IPS DF 4.7 (cell line): ENCODE data around the gene RAB40AL.
"Not testable (repeated sequence)": the region's sequence is repeated elsewhere in the genome, so short reads cannot be mapped to it uniquely, and the experiment has no call there.

Source experiments
- DNase-seq: peaks from one replicate; pipeline ENCODE4 v3.0.0-alpha.2; 2013; ENCODE audit warnings: low spot score; ENCODE audit errors: extremely low read depth

RAB40AL gene, protein sequence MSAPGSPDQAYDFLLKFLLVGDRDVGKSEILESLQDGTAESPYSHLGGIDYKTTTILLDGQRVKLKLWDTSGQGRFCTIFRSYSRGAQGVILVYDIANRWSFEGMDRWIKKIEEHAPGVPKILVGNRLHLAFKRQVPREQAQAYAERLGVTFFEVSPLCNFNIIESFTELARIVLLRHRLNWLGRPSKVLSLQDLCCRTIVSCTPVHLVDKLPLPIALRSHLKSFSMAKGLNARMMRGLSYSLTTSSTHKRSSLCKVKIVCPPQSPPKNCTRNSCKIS

DNA sequence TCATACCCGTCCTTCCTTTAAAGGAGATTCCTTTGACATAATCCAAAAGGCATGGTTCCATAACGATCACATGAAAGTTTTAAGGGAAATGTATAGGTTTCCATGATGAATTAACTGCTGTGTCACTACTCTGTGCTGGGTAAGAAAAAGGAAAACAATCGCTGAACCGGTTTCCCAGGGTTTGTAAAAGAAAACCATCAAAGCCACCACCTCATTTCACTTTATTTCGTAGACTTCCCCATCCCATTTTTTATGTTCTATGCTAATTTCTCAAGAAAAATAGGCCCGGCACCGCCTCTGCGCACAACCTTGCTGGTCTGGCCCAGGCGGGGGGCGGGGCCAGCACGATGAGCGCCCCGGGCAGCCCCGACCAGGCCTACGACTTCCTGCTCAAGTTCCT lies at the start of gene RAB40AL:
Gene RAB40AL (plus strand): TSS at position 301 of the 400 bp plus-strand sequence. CDS start 47 bp downstream, at position 348.
- not testable (repeated sequence) for DNase-seq

DNA sequence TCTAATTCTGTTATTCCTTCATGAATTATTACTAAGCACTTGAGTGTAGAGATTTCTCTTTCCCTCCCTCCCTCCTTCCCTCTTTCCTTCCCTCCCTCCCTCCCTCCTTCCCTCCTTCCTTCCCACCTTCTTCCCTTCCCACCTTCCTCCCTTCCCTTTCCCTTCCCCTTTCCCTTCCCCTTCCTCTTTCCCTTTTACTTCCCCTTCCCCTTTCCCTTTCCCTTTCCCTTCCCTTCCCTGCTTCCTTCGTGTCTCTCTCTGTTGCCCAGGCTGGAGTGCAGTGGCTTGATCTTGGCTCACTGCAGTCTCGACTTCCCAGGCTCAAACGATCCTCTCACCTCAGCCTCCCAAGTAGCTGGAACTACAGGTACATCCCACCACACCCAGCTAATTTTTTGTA lies 49.4 kb upstream of the RAB40AL start:
- DNase-seq = no peak

DNA sequence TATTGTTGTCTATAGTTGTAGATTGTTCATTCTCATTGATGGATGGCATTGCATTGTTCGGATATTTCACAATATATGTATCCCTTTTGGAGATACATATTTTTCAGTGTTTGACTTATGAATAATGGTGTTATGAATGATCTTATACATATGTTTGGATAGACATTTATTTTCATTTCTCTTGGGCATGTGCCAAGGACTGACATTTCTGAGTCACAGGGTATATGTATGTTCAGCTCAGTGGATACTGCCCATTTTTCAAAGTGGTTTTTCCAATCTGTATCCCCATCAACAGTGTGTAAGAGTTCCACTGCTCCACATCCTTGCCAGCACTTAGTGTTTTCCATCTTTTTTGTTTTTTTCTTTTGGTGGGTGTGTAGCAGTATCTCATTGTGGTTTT lies 45.0 kb upstream of the RAB40AL start:
- DNase-seq = no peak

DNA sequence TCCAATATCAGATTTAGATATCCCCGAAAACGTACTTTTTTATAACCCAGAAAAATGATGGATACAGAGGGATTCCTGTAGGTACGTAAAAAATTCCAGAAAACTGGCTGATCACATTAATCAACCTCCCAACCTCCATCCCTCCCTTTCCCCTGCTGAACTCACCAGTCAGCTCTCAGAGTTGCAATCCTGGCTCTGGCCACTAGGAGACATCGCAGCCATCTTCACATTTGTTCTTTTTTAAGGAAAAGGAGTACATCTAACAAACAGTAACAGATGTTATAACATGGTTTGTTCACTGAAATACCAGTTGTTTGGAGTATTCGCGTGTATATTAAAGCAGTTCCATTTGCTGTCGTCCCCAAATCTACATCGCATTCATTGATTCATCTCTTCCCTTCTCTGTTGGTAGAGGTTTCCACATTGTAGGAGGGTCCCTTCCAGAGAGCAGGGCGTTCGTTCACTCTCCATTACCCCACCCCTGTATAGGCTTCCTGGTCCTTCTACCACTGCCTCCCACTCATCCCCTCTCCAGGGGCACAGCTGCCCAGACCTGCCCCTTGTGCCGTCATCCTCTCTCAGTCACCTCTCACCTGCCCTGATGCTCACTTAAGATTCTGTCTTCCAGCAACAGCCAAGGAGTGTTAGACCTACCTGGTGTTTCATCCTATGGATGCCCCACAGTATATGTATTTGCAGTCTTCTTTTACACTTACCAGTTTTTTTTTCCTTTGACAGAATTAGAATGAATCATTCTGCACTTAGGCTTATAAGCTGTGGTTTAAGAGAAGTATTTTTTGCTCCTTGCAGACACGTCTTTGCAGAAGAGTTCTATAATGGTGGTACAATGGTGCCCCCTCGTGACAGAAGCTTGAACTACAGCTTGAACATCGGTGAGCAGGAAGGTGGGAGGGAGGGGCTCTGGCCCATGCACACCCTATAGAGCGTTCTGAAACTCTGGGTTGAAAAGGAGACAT lies 36.8 kb upstream of the RAB40AL start:
- DNase-seq = no peak

DNA sequence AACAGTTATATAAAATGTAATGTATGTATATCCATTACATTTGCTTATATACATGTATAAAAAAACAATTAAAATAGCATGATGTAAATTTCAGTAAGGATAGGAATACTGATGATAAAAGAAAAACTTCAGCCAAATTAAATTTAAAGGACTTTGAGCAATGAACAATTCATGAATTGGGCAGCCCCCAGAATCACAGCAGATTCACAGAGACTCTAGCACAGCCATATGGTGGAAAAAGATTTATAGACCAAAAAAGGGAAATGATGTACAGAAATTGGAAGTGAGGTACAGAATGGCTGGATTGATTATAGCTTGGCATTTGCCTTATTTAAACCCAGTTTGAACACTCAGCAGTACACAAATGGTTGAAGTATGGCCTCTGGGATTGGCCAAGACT lies 34.7 kb upstream of the RAB40AL start:
- no peak for DNase-seq

DNA sequence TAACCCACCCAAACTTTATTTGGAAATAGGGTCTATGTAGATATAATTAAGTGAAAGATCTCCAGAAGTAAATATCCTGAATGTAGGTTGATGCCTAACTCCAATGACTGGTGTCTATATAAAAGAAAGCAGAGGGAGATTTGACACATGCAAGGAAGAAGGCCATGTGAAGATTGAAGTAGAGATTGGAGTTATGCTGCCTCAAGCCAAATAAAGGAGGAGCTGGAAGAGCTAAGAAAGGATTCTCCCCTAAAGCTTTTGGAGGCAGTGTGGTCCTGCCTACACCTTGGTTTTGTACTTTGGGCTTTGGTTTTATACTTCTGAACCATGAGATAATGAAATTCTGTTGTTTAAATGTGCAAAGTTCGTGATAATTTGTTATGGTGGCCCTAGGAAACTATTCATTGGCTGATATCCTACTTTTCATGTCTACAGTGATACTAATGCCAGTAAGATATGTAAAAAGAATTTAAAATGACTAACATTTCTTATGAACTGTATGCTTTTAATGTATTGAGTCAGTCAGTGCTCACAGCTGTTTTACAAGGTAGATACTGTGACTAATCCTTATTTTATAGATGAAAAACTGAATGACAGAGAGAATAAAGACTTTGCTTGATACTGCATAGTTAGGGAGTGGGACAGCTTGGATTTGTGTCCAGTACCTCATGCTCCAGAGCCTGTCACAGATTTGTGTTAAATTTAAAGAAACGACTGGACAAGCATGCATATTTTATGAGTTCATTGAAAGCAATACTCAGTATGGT lies 5.9 kb upstream of the RAB40AL start:
- no peak for DNase-seq

DNA sequence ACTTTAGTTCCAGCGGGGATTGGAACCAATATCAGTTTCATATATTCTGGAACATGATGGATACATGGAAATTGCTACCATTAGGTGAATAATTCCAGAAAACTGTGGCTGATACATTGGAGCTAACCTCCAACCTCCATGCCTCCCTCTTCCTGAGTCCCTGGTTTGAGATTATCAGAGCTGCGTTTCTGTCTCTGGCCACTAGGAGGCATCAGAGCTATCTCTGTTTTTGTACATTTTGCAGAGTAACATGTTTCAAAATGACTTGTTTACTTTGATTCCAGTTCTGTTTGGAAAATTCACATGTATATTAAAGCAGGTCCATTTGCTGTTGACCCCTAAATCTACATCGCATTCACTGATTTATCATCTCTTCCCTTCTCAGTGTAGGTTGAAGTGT lies 2.4 kb upstream of the RAB40AL start:
- DNase-seq = no peak

DNA sequence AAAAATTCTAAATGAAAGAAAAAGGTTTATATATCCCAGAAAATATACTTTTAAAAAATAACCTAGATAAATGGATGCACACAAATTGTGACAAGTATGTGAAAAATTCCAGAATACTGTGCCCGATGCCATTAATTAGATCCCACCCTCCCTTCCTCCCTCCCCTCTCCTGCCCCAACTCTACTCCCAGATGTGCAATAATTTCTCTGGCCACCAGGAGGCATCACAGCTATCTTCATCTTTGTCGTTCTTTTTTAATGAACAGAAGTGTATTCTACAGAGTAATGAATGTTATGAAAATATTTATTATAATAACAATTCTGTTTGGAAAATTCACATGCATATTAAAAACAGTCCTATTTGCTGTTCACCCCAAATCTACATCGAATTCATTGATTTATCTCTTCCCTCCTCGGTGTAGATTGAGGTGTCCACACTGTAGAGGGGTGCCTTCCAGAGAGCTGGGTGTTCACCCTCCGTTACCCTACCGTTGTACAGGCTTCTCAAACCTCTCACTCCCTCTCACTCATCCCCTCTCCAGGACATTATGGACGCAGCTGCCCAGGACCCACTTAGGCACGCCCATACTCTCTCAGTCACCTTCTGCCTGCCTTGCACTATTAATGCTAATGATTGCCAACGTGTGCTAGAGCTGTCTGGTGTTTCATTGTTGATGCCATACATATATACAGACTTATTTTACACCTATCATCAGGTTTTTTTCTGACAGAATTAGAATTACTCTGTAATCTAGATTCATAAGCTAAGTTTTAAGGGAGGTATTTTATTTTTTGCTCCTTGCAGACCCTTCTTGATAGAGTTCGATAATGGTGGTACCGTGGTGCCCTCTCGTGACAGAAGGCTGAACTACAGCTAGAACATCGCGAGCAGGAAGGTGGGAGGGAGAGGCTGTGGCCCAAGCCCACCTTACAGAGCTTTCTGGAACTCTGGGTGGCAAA lies 14.1 kb downstream of the RAB40AL start:
- peak; percentile 14 for DNase-seq

DNA sequence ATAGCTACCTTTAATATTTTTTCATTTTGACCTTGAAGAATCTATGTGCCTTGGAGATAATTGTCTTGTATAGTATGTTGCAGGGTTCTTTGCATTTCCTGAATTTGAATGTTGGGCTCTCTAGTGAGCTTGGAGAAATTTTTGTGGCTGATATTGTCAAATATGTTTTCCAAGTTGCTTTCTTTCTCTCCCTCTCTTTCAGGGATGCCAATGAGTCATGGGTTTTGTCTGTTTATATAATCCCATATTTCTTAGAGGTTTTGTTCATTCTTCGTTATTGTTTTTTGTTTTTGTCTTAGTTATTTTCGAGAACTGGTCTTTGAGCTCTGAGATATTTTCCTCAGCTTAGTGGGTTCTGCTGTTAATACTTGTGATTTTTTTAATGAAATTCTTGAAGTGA lies 20.7 kb downstream of the RAB40AL start:
- no peak for DNase-seq

DNA sequence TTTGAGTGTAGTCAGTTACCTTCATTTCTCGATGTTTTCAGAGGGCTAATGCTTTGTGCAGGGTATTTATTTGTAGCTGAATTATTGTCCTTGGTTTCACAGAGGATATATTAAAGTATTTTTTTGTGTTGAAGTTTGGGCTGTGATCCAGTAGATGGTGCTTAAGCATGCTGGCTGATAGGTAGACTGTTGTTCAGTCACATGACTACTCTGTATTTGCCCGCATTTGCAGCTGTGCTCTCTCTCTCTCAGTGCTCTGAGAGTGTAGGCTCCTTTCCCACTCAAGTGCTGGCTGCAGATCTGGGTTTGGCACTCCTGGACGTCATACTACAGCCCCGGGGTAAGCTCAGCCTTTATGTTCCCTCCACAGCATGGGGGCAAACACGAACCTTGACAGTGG lies 21.7 kb downstream of the RAB40AL start:
- no peak for DNase-seq

DNA sequence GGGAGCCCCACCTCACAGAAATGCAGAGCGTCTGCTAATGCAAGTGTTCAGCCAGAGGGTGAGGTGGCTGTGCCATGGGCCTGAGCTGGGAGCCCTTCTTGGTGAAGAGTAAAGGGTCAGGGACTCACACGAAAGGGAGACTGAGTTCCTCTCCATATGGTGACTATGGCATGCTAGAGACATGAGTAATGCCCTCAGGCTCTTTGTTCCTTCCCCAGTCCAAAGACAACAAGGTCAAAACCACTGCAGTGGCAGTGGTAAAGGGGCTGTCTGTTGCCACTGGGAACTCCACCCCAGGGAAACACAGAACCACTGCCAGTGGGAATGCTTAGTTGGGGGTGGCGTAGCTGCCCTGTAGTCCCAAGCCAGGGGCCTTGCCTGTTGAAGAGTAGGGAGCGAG lies 22.4 kb downstream of the RAB40AL start:
- DNase-seq = no peak

DNA sequence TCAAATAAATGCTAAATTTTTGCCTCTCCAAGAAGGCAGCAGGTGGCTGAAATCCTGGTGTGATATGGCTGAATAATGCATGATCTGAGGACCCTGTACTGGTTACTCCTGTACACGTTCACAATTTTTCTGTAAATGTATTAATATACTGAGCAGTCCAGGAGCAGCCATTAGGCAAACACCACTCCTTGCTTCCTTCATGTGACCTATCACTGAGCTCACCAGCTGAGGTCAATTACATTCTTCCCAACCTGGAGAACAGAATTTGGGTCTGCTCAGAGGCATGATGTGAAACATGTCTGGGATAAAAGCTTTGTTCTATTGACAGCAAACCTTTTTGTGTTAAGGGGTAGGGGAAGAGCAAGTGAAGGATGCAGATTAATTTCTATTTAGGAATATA lies 26.9 kb downstream of the RAB40AL start:
- no peak for DNase-seq

DNA sequence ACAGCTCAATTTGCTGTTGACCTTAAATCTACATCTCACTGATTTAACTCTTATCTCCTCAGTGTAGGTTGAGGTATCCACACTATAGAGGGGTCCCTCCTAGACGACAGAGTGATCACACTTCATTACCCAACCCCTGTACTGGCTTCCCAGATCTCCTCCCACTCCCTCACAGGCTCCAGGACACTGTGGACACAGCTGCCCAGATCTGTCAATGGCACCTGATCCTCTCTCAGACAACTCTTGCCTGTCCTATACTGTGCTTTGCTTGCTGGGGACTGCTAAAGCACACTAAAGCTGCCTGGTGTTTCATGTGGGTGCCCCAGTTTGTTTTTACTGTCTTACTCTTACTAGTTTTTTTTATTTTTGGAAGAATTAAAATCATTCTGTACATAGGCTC lies 27.9 kb downstream of the RAB40AL start:
- no peak for DNase-seq

DNA sequence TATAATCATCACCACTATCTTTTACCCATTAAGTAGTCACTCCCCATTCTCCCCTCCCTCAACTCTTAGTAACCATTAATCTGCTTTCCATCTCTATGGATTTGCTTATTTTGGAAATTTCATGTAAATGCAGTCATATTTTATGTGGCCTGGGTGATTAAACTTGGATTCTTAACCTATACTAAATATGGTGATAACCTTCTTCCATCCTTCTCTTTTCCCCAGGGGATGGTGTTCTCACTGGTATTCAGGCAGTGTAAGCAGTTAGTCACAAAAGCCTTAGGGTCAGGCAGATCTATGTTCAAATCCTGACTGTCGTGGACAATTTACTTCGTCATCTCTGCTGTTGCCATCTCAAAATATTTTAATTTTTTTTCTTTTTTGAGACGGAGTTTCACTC lies 29.6 kb downstream of the RAB40AL start:
- no peak for DNase-seq

DNA sequence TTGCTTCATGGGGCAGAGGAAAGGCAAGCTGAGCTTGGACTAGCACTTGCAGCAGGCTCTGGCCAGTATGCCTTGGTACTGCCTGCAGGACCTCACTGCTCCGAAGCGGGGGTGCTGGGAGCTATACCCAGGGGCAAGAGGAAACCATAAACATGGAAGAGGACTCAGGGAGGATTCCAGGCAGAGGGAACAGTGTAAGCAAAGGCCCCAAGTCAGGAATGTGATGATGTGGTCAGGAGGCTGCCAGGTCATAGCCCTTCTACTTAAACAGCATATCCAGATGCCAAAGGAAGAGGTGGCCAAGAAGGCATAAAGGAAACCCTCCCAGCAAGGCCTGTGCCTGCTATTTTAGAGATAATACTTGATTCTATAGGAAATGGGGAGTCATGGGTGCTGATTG lies 31.1 kb downstream of the RAB40AL start:
- no peak for DNase-seq

DNA sequence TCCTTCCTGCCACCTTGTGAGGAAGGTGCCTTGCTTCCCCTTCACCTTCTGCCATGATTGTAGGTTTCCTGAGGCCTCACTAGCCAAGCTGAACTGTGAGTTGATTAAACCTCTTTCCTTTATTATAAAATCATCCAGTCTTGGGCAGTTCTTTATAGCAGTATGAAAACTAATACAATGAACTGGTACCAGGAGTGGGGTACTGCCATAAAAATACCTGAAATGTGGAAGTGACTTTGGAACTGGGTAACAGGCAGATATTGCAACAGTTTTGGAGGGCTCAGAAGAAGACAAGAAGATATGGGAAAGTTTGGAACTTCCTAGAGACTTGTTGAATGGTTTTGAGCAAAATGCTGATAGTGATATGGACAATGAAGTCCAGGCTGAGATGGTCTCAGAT lies 34.5 kb downstream of the RAB40AL start:
- not testable (repeated sequence) for DNase-seq

DNA sequence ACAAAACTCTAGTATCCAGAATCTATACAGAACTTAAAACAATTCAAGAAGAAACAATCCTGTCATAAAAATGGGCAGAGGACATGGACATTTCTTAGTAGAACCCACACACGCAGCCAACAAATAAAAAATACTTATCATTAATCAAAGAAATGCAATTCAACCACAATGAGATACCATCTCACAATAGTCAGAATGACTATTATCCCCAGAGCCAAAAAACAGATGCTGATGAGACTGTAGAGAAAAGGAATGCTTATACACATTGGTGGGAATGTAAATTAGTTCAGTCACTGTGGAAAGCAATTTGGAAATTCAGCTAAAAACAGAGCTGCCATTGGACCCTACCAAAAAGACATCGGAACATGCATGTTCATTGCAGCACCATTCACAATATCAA lies 37.9 kb downstream of the RAB40AL start:
- DNase-seq = no peak

DNA sequence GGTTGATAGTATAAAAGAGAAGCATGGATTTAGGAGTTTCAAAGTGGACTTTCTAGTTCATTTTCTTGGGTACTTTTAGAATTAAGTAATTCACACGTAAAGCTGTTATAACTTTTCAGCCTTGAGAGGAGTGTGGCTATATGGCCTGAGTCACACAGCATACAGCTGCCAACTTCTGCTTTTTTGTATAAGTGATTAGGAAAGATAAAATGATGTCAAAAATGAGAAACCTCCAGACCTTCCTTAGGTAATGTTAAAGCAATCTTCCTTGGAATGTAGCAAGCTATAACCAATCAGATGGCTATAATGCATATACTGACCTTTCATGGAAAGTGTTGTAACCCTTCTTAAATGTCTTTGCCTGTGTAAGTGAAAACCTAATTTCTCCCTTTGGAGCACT lies 39.2 kb downstream of the RAB40AL start:
- no peak for DNase-seq

DNA sequence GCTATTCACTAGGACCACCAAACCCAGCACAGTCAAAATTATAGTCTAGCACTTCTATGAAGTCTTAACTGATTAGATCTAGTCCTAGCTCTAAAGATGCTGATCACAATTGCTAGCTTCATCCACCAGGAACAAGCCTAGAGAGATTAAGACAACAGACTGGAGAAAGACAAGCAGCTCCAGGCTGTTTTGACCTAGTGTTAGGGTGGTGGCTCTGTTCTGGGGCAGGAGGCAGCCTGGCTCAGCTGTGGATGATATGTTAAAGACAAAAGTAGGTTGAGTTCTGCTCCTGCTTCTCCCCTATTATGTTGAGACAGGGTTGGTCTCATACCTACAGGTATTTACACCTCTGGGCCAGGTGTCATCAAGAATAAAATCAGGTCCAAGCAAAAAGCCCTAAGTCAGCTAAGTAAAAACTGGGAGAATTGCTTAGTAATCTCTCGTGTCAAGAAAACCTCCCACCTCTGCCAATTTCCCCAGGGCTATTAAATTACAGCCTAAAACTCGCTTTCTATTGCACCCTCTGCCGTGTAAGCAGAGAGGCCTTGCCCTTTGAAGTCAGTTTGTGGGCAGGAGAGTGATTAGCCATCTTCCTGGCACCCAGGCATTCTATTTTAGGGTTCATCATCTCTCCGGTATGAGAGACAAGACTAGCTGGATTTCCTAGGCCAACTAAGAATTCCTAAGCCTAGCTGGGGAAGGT lies 39.9 kb downstream of the RAB40AL start:
- no peak for DNase-seq

DNA sequence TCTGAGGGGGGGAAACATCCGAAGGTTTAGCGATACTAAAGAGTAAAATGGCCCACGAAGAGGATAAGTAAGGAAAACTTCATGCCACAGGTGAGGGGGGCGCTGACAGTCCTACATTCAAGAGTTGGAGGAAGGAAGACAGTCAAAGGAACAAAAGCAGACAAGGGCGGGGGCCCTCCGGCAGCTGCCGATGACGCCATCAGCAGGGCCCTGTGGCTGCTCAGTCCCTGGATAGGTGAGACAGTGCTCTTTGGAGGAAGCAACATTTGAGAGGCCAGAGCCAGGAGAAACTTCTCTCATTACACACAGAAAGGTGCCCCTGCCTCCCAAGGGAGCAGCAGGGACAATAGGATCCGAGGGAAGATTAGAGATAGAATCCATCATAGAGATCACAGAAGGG lies 41.5 kb downstream of the RAB40AL start:
- no peak for DNase-seq
